SK-N-SH (cell line): ENCODE measurements around the gene PRND. TPM values are rescaled to one million over a fixed set of nuclear protein-coding genes. Genes with fewer than 3 reads are reported as not detected.

Source experiments
- CTCF ChIA-PET: fragments of 300-600, 350-600 bp; formaldehyde crosslinking; extraction: SDS; loops from one replicate; lab custom pipeline; 2021; lab: Yijun Ruan, JAX
- POLR2A ChIA-PET: fragments of 350-600 bp; sonication (Branson Sonifier 250); formaldehyde crosslinking; extraction: SDS; loops from one replicate; lab custom pipeline; 2020; ENCODE audit warnings: antibody characterized with exemption, inconsistent platforms; lab: Yijun Ruan, JAX
- DNase-seq: peaks from one replicate; pipeline ENCODE4 v3.0.0; 2012
- H2AFZ ChIP-seq: fragments of 200-600 bp; sonication (generic); 2 replicates; pipeline ENCODE4 v1.8.1; 2016; ENCODE audit warnings: antibody characterized with exemption, mild to moderate bottlenecking, low read depth
- H3F3A ChIP-seq: fragments of 200-600 bp; sonication (generic); replicated peaks from 2 replicates; pipeline ENCODE3; 2016; ENCODE audit warnings: antibody characterized with exemption, mild to moderate bottlenecking; ENCODE audit not compliant: insufficient read depth
- H3K27ac ChIP-seq, 2 experiments: fragments of 200-500 bp in 1 of 2; fragments of 200-600 bp in 1 of 2; sonication (Bioruptor generic) in 1 of 2; sonication (generic), shearing (Covaris generic) in 1 of 2; 2 replicates each; pipeline versions ENCODE4 v1.5.1 to v1.6.1; 2014 to 2016; ENCODE audit warnings: low read depth in 2 of 2, inconsistent platforms in 1 of 2, low read length in 1 of 2, mild to moderate bottlenecking in 1 of 2, mixed read lengths in 1 of 2
- H3K27me3 ChIP-seq: fragments of 200-600 bp; sonication (generic), shearing (Covaris generic); 2 replicates; pipeline ENCODE4 v1.6.1; 2016; ENCODE audit warnings: mixed run types; ENCODE audit not compliant: insufficient read depth
- H3K36me3 ChIP-seq, 2 experiments: fragments of 200-500 bp in 1 of 2; fragments of 200-600 bp in 1 of 2; sonication (Bioruptor generic) in 1 of 2; sonication (generic) in 1 of 2; replicated peaks in 1 of 2; 2 replicates each; pipeline versions ENCODE3 to v1.5.1; 2014 to 2016; ENCODE audit warnings: low read length in 1 of 2, mild to moderate bottlenecking in 1 of 2; ENCODE audit not compliant: insufficient read depth in 2 of 2, control insufficient read depth in 1 of 2
- H3K4me1 ChIP-seq, 2 experiments: fragments of 200-500 bp in 1 of 2; fragments of 200-600 bp in 1 of 2; sonication (Bioruptor generic) in 1 of 2; sonication (generic), shearing (Covaris generic) in 1 of 2; 2 replicates each; pipeline versions ENCODE4 v1.5.1 to v1.6.1; 2014 to 2016; ENCODE audit warnings: low read depth in 1 of 2, low read length in 1 of 2, mixed run types in 1 of 2; ENCODE audit not compliant: insufficient read depth in 2 of 2, control insufficient read depth in 1 of 2
- H3K4me2 ChIP-seq: fragments of 200-600 bp; sonication (generic), shearing (Covaris generic); 2 replicates; pipeline ENCODE4 v1.6.1; 2017; ENCODE audit warnings: mixed run types
- H3K4me3 ChIP-seq, 2 experiments: fragments of 200-500 bp in 1 of 2; fragments of 200-600 bp in 1 of 2; sonication (Bioruptor generic) in 1 of 2; sonication (generic), shearing (Covaris generic) in 1 of 2; 2 replicates each; pipeline versions ENCODE4 v1.5.1 to v1.8.1; 2014 to 2016; ENCODE audit warnings: low read depth in 2 of 2, inconsistent platforms in 1 of 2, low read length in 1 of 2, mild to moderate bottlenecking in 1 of 2, mixed read lengths in 1 of 2, moderate library complexity in 1 of 2
- H3K79me2 ChIP-seq: fragments of 200-600 bp; sonication (generic); 2 replicates; pipeline ENCODE4 v1.8.1; 2017; ENCODE audit warnings: mild to moderate bottlenecking; ENCODE audit not compliant: insufficient read depth
- H3K9ac ChIP-seq: fragments of 200-600 bp; sonication (generic); 2 replicates; pipeline ENCODE4 v1.6.1; 2017; ENCODE audit warnings: mixed run types
- H3K9me2 ChIP-seq: fragments of 200-600 bp; sonication (generic); 2 replicates; pipeline ENCODE4 v1.6.1; 2017; ENCODE audit warnings: mixed run types
- H3K9me3 ChIP-seq: fragments of 200-600 bp; sonication (generic); 2 replicates; pipeline ENCODE4 v1.6.1; 2017; ENCODE audit warnings: mixed run types, mild to moderate bottlenecking, moderate library complexity
- H4K20me1 ChIP-seq: fragments of 200-600 bp; sonication (generic); 2 replicates; pipeline ENCODE4 v1.6.1; 2017; ENCODE audit warnings: mild to moderate bottlenecking, mixed run types; ENCODE audit not compliant: insufficient read depth
- ELF1 ChIP-seq: IDR thresholded peaks from 2 replicates; pipeline ENCODE4 v1.4.0; 2012
- EZH2phosphoT487 ChIP-seq: fragments of 200-600 bp; sonication (generic); IDR thresholded peaks from 2 replicates; pipeline ENCODE4 v1.6.1; 2017; ENCODE audit warnings: low read depth, mixed run types, mild to moderate bottlenecking, antibody characterized with exemption, moderate library complexity, borderline replicate concordance
- FOSL2 ChIP-seq: IDR thresholded peaks from 2 replicates; pipeline ENCODE4 v1.4.0; 2012; ENCODE audit warnings: low read depth, mild to moderate bottlenecking, moderate library complexity, borderline replicate concordance
- GABPA ChIP-seq: IDR thresholded peaks from 2 replicates; pipeline ENCODE4 v1.4.0; 2012; ENCODE audit warnings: low read depth, mild to moderate bottlenecking
- GATA2 ChIP-seq: sonication (generic); formaldehyde crosslinking; IDR thresholded peaks from 2 replicates; pipeline ENCODE4 v1.5.0; 2020; ENCODE audit warnings: mild to moderate bottlenecking, missing genetic modification reagents
- IRF3 ChIP-seq: fragments of 150-350 bp; IDR thresholded peaks from 2 replicates; pipeline ENCODE4 v1.6.1; 2016; ENCODE audit warnings: mild to moderate bottlenecking, low read depth, low read length
- JUND ChIP-seq: IDR thresholded peaks from 2 replicates; pipeline ENCODE4 v1.4.0; 2012
- MAX ChIP-seq: IDR thresholded peaks from 2 replicates; pipeline ENCODE4 v1.4.0; 2012; ENCODE audit warnings: low read depth
- MEF2A ChIP-seq: IDR thresholded peaks from 2 replicates; pipeline ENCODE4 v1.4.0; 2012; ENCODE audit warnings: low read depth, borderline replicate concordance
- MXI1 ChIP-seq: IDR thresholded peaks from 2 replicates; pipeline ENCODE4 v1.6.1; 2012; ENCODE audit warnings: mild to moderate bottlenecking, low read depth, low read length, improper control_type of control experiment
- NFIC ChIP-seq: IDR thresholded peaks from 2 replicates; pipeline ENCODE4 v1.4.0; 2012; ENCODE audit warnings: borderline replicate concordance
- RAD21 ChIP-seq: IDR thresholded peaks from 2 replicates; pipeline ENCODE4 v1.6.1; 2012; ENCODE audit warnings: mild to moderate bottlenecking, low read length
- RCOR1 ChIP-seq: fragments of 150-350 bp; IDR thresholded peaks from 2 replicates; pipeline ENCODE4 v1.6.1; 2017; ENCODE audit warnings: antibody characterized with exemption, low read length
- RFX5 ChIP-seq: IDR thresholded peaks from 2 replicates; pipeline ENCODE4 v1.6.1; 2012; ENCODE audit warnings: mild to moderate bottlenecking, improper control_type of control experiment, low read length
- RXRA ChIP-seq: IDR thresholded peaks from 2 replicates; pipeline ENCODE4 v1.4.0; 2012; ENCODE audit warnings: low read depth, mild to moderate bottlenecking, borderline replicate concordance
- SMC3 ChIP-seq: IDR thresholded peaks from 2 replicates; pipeline ENCODE4 v1.6.1; 2012; ENCODE audit warnings: low read depth, low read length, improper control_type of control experiment
- TAF1 ChIP-seq: IDR thresholded peaks from 2 replicates; pipeline ENCODE4 v1.6.1; 2012; ENCODE audit warnings: low read depth, mild to moderate bottlenecking, low read length, moderate library complexity, borderline replicate concordance
- TCF12 ChIP-seq: IDR thresholded peaks from 2 replicates; pipeline ENCODE4 v1.4.0; 2012
- USF1 ChIP-seq: IDR thresholded peaks from 2 replicates; pipeline ENCODE4 v1.4.0; 2012; ENCODE audit warnings: low read depth, borderline replicate concordance
- YY1 ChIP-seq: IDR thresholded peaks from 2 replicates; pipeline ENCODE4 v1.4.0; 2012; ENCODE audit warnings: low read depth, mild to moderate bottlenecking
- ZBTB33 ChIP-seq: IDR thresholded peaks from 2 replicates; pipeline ENCODE4 v1.4.0; 2012; ENCODE audit warnings: low read depth, borderline replicate concordance
- WGBS: methylation state at CpG from one replicate; pipeline ENCODE4 v1.1.6; 2017; ENCODE audit warnings: low lambda C conversion rate; 5-methylcytosine and 5-hydroxymethylcytosine counted together
- polyA plus RNA-seq, 3 experiments: library from polyadenylated mRNA; depleted of rRNA; stranded (reverse); fragments of >200 nt; gene quantifications; 2 replicates each; pipeline ENCODE4 v1.2.3, GENCODE V29; 2012

PRND gene
- polyA plus RNA-seq, 1 of the 3 experiments (the other 2 are of a cell fraction): not detected

GRCh38 chr20:4749326-4749725 lies 27.6 kb downstream of the PRND start:
- POLR2A ChIA-PET: no interaction called here
- Histone ChIP-seq H3K4me2 (no peak overlapping the region), H3F3A (no peaks in the 10 kb centered on the region), H3K9me3 (no peaks in the 10 kb centered on the region), H3K4me1 (no peaks in the 10 kb centered on the region), H3K9me2 (no peaks in the 10 kb centered on the region), H3K36me3 (no peaks in the 10 kb centered on the region), H4K20me1 (no peaks in the 10 kb centered on the region), H3K79me2 (no peaks in the 10 kb centered on the region), H3K4me3 (no peak overlapping the region), H3K9ac (no peak overlapping the region), H3K27me3 (peaks cover 51% of the 10 kb centered on the region; the same call in 1 of the 2 replicates), H3K27ac (no peak overlapping the region), H2AFZ (no peak overlapping the region)
- no peak for DNase-seq
- CTCF ChIA-PET: interaction anchor here (1.1 to 1.8 kb wide), 3 partner anchors 9 to 206 kb away, joined by 3 to 7 read pairs (median 4); no protein-coding TSS in a partner anchor
- WGBS: 4% methylated on average over 3 of the region's 4 CpGs
- TF ChIP-seq RCOR1 (no peak), MEF2A (no peak)

- DNase-seq: no peak
- CTCF ChIA-PET: interaction anchor here (0.8 to 1.6 kb wide), 4 partner anchors 198 to 351 kb away, joined by 3 to 4 read pairs (median 4); no protein-coding TSS in a partner anchor
- H3K79me2 ChIP-seq: no peaks in the 10 kb centered on the region
These were observed 28.7 kb downstream of the PRND start for GRCh38 chr20:4750381-4750780.

More at GRCh38 chr20:4750381-4750780, 28.7 kb downstream of the PRND start:
- peaks cover 40% of the 10 kb centered on the region; the same call in 1 of the 2 replicates for H3K27me3 ChIP-seq
- POLR2A ChIA-PET: no interaction called here
- H4K20me1 ChIP-seq: no peaks in the 10 kb centered on the region
- WGBS: 26% methylated on average over 3 of the region's 4 CpGs
- H3K9me3 ChIP-seq: no peaks in the 10 kb centered on the region
- H3F3A ChIP-seq: no peaks in the 10 kb centered on the region
- no peak overlapping the region for H3K4me2 ChIP-seq
- H3K4me1 ChIP-seq: no peaks in the 10 kb centered on the region
- TF ChIP-seq SMC3: no peak
- no peak for TF ChIP-seq GATA2 (CRISPR knock-in tag)
- no peak for TF ChIP-seq IRF3
- TF ChIP-seq RAD21: no peak
- TF ChIP-seq MXI1: no peak
- no peak for TF ChIP-seq ZBTB33
- no peak for TF ChIP-seq NFIC
- TF ChIP-seq ELF1: no peak
- no peak for TF ChIP-seq RFX5
- no peak for TF ChIP-seq TAF1
- no peak for TF ChIP-seq FOSL2
- no peak for TF ChIP-seq JUND
- TF ChIP-seq GABPA: no peak
- TF ChIP-seq USF1: no peak
- no peak for TF ChIP-seq TCF12
- no peak for TF ChIP-seq YY1
- no peak for TF ChIP-seq RXRA
- no peak for TF ChIP-seq EZH2phosphoT487
- no peak for TF ChIP-seq MAX
- no peaks in the 10 kb centered on the region for H3K9me2 ChIP-seq
- H3K27ac ChIP-seq: no peak overlapping the region
- H3K36me3 ChIP-seq: no peaks in the 10 kb centered on the region
- H3K4me3 ChIP-seq: no peak overlapping the region
- no peak overlapping the region for H3K9ac ChIP-seq
- H2AFZ ChIP-seq: no peak overlapping the region
